Left hindlimb (tissue), 1 donor: Measurements from ENCODE around the gene WNT8B.

Source experiments
- DNase-seq: peaks from one replicate; pipeline ENCODE4 v3.0.0-alpha.2; 2018

WNT8B gene

GRCh38 chr10:100519311-100520051 lies 56.7 kb downstream of the WNT8B start, which contains the start of gene SEC31B:
Gene SEC31B, minus strand, starts transcription at chr10:100519861. Its CDS starts 2,909 bp downstream, at chr10:100516952.
- no peak for DNase-seq

- no peak for DNase-seq
Measured at GRCh38 chr10:100520811-100521210, 58.0 kb downstream of the WNT8B start.

- no peak for DNase-seq
Measured at GRCh38 chr10:100522107-100522801, 59.4 kb downstream of the WNT8B start.

- DNase-seq, result no peak
Measured at GRCh38 chr10:100522945-100523344, 60.1 kb downstream of the WNT8B start.

- no peak for DNase-seq
Measured at GRCh38 chr10:100524206-100524605, 61.4 kb downstream of the WNT8B start.

- no peak for DNase-seq
Measured at GRCh38 chr10:100524638-100525037, 61.8 kb downstream of the WNT8B start.

- DNase-seq, result no peak
Measured at GRCh38 chr10:100528123-100528886, 65.5 kb downstream of the WNT8B start.

- DNase-seq, result peak; percentile 50
Measured at GRCh38 chr10:100528921-100529474, 66.2 kb downstream of the WNT8B start.

- DNase-seq, result peak; percentile 93
Measured at GRCh38 chr10:100529475-100530298, 66.9 kb downstream of the WNT8B start, which contains the start of gene NDUFB8. Gene NDUFB8, minus strand, starts transcription at chr10:100529871. Its CDS starts 20 bp downstream, at chr10:100529851.

- no peak for DNase-seq
Measured at GRCh38 chr10:100531761-100532160, 69.0 kb downstream of the WNT8B start.
